Prostate gland (tissue), 2 donors: ENCODE data around the gene EIF4EBP2. TPM values are rescaled to one million over a fixed set of nuclear protein-coding genes. Genes with fewer than 3 reads are reported as not detected.

ENCODE experiments used
- DNase-seq: peaks from one replicate; pipeline ENCODE4 v3.0.0-alpha.2; 2019; ENCODE audit warnings: low spot score
- H3K27ac ChIP-seq, 2 donors: fragments of 200-600 bp; sonication (generic); 2 replicates each; pipeline ENCODE4 v1.5.1; 2017 to 2019
- H3K27me3 ChIP-seq: fragments of 200-600 bp; sonication (generic); replicated peaks from 2 replicates; pipeline ENCODE4 v1.5.1; 2019; ENCODE audit not compliant: insufficient read depth
- H3K36me3 ChIP-seq, 2 donors: fragments of 200-600 bp; sonication (generic); 1 replicate in 1 of 2; 2 replicates in 1 of 2; pipeline versions ENCODE4 v1.5.1 to v1.8.1; 2017 to 2019
- H3K4me1 ChIP-seq: fragments of 200-600 bp; sonication (generic); replicated peaks from 2 replicates; pipeline ENCODE4 v1.5.1; 2019
- H3K4me3 ChIP-seq, 2 donors: fragments of 200-600 bp; sonication (generic); 2 replicates each; pipeline ENCODE4 v1.5.1; 2017 to 2019
- H3K9me3 ChIP-seq: fragments of 200-600 bp; sonication (generic); 2 replicates; pipeline ENCODE4 v1.5.1; 2017
- CTCF ChIP-seq, 4 experiments: fragments of 200-600 bp in 2 of 4; fragments of 450-650 bp in 2 of 4; sonication (generic) in 2 of 4; IDR thresholded peaks; 1 replicate in 3 of 4; 2 replicates in 1 of 4; pipeline ENCODE4 v1.5.1; 2016 to 2019; ENCODE audit warnings: antibody characterized with exemption in 4 of 4, mild to moderate bottlenecking in 2 of 4, moderate library complexity in 2 of 4
- POLR2A ChIP-seq: fragments of 450-650 bp; IDR thresholded peaks from one replicate; pipeline ENCODE4 v1.6.1; 2016; ENCODE audit warnings: antibody characterized with exemption, mild to moderate bottlenecking
- POLR2AphosphoS5 ChIP-seq: sonication (generic); formaldehyde crosslinking; IDR thresholded peaks from one replicate; pipeline ENCODE4 v1.6.1; 2017; ENCODE audit warnings: antibody characterized with exemption
- WGBS: methylation state at CpG from one replicate; pipeline ENCODE4 v1.1.5; 2018; 5-methylcytosine and 5-hydroxymethylcytosine counted together
- intact Hi-C: fragments of 100-400 bp; cut with DNase I; formaldehyde crosslinking; loops from one replicate; pipeline ENCODE4 v1.14.2; 2022
- total RNA-seq, 2 donors: library from RNA; depleted of rRNA; stranded (reverse); fragments of >200 nt; gene quantifications; one replicate each; pipeline ENCODE4 v1.1.0, GENCODE V29; 2016

The EIF4EBP2 gene
- total RNA-seq, 2 donors from 2014 or later = 40.1 to 63.3 TPM

- Histone ChIP-seq H3K27ac (no peak overlapping the region), H3K9me3 (no peaks in the 10 kb centered on the region), H3K4me1 (no peaks in the 10 kb centered on the region), H3K27me3 (no peaks in the 10 kb centered on the region), H3K4me3 (no peak overlapping the region), H3K36me3 (no peaks in the 10 kb centered on the region)
- TF ChIP-seq POLR2A (no peak), POLR2AphosphoS5 (no peak), CTCF (IDR thresholded peaks at IDR 0.05) (no peak)
- intact Hi-C loops = no loop called here
- no peak for DNase-seq
- 56% methylated on average over 4 of the region's 4 CpGs for WGBS
Observed at GRCh38 chr10:70391654-70392053, 12.3 kb upstream of the EIF4EBP2 start.

- DNase-seq = no peak
- Histone ChIP-seq H3K27me3 (no peaks in the 10 kb centered on the region), H3K4me3 (no peak overlapping the region), H3K36me3 (no peaks in the 10 kb centered on the region), H3K9me3 (no peaks in the 10 kb centered on the region), H3K27ac (no peak overlapping the region), H3K4me1 (no peaks in the 10 kb centered on the region)
- intact Hi-C loops = no loop called here
- TF ChIP-seq POLR2A (no peak), CTCF (IDR thresholded peaks at IDR 0.05) (no peak), POLR2AphosphoS5 (no peak)
- 77% methylated on average over 1 of the region's 1 CpG for WGBS
Observed at GRCh38 chr10:70396140-70396539, 7.8 kb upstream of the EIF4EBP2 start.

GRCh38 chr10:70399177-70399576 lies 4.8 kb upstream of the EIF4EBP2 start:
- H3K27me3 ChIP-seq = no peaks in the 10 kb centered on the region
- no peak overlapping the region for H3K4me3 ChIP-seq
- TF ChIP-seq POLR2AphosphoS5 = no peak
- no peak for TF ChIP-seq CTCF (IDR thresholded peaks at IDR 0.05)
- TF ChIP-seq POLR2A = no peak
- intact Hi-C loops = no loop called here
- H3K36me3 ChIP-seq = no peaks in the 10 kb centered on the region
- H3K27ac ChIP-seq = no peak overlapping the region
- no peaks in the 10 kb centered on the region for H3K4me1 ChIP-seq
- WGBS = 90% methylated on average over 3 of the region's 3 CpGs
- DNase-seq = no peak
- no peaks in the 10 kb centered on the region for H3K9me3 ChIP-seq

- TF ChIP-seq POLR2AphosphoS5 (no peak), POLR2A (no peak), CTCF (IDR thresholded peaks at IDR 0.05) (no peak)
- no peak for DNase-seq
- Histone ChIP-seq H3K27me3 (no peaks in the 10 kb centered on the region), H3K36me3 (no peaks in the 10 kb centered on the region), H3K9me3 (no peaks in the 10 kb centered on the region), H3K27ac (peak overlapping the region; percentile 90 to 94), H3K4me1 (no peaks in the 10 kb centered on the region), H3K4me3 (peak overlapping the region; percentile 64 to 75)
- intact Hi-C loops = loop anchor here (2.0 kb wide), 1 partner anchor 21 kb away; the partner anchor contains the start of gene LRRC20
- 2% methylated on average over 12 of the region's 12 CpGs for WGBS
Observed at GRCh38 chr10:70403483-70404035, 386 bp upstream of the EIF4EBP2 start.

GRCh38 chr10:70404787-70405036 lies 767 bp downstream of the EIF4EBP2 start:
- DNase-seq = no peak
- Histone ChIP-seq H3K4me3 (peak overlapping the region; percentile 64 to 75), H3K27me3 (no peaks in the 10 kb centered on the region), H3K36me3 (no peaks in the 10 kb centered on the region), H3K9me3 (no peaks in the 10 kb centered on the region), H3K4me1 (no peaks in the 10 kb centered on the region), H3K27ac (peak overlapping the region; percentile 90 to 94)
- TF ChIP-seq POLR2A (no peak), POLR2AphosphoS5 (no peak), CTCF (IDR thresholded peaks at IDR 0.05) (no peak)
- intact Hi-C loops = no loop called here
- whole genome bisulfite sequencing = 0% methylated on average over 11 of the region's 11 CpGs
